ENCODE measurements around the gene KCMF1. TPM values are rescaled to one million over a fixed set of nuclear protein-coding genes. Genes with fewer than 3 reads are reported as not detected.

KCMF1 gene
- total and polyA plus RNA-seq, 2 of the 13 experiments (the other 11 are each of a cell fraction or from before 2014, with no cell fraction given) = 62.1 to 116 TPM

- no peak for TF ChIP-seq ZNF740 (CRISPR knock-in tag; IDR thresholded peaks at IDR 0.05)
- peak; percentile 63; the same call in 1 of the 2 replicates for TF ChIP-seq KDM1A (CRISPR knock-in tag; IDR thresholded peaks at IDR 0.05)
- TF ChIP-seq CHD4 (IDR thresholded peaks at IDR 0.05; ENCODE audit: borderline replicate concordance, low read length) = peak; percentile 80
- 0 out of 2 replicates have a peak, but pooled peaks have one; percentile 84 for TF ChIP-seq ZNF34 (CRISPR knock-in tag; IDR thresholded peaks at IDR 0.05; ENCODE audit: borderline replicate concordance)
- no peak for TF ChIP-seq RFXANK (CRISPR knock-in tag; IDR thresholded peaks at IDR 0.05)
- TF ChIP-seq ZSCAN29 (CRISPR knock-in tag; conservative IDR thresholded peaks at IDR 0.05) = 0 out of 2 replicates have a peak, but pooled peaks have one; percentile 11
- no peak for TF ChIP-seq ZFP36 (IDR thresholded peaks at IDR 0.05; ENCODE audit: borderline replicate concordance, low read depth, low read length, partially characterized antibody)
- no peak for TF ChIP-seq ZNF296 (CRISPR knock-in tag; conservative IDR thresholded peaks at IDR 0.05)
- no peak for TF ChIP-seq ZNF709 (CRISPR knock-in tag; IDR thresholded peaks at IDR 0.05)
- TF ChIP-seq ARNTL (CRISPR knock-in tag; IDR thresholded peaks at IDR 0.05) = no peak; the same call in 1 of the 2 replicates
- no peak for TF ChIP-seq MAFG (CRISPR knock-in tag; IDR thresholded peaks at IDR 0.05)
- TF ChIP-seq DMTF1 (CRISPR knock-in tag; IDR thresholded peaks at IDR 0.05) = no peak
- peak; percentile 10; the same call in 1 of the 2 replicates for TF ChIP-seq RARA (CRISPR knock-in tag; IDR thresholded peaks at IDR 0.05)
- TF ChIP-seq XBP1 (CRISPR knock-in tag; IDR thresholded peaks at IDR 0.05) = no peak
- TF ChIP-seq GZF1 (CRISPR knock-in tag; IDR thresholded peaks at IDR 0.05) = peak; percentile 92; the same call in 1 of the 2 replicates
- peak; percentile 86; the same call in 1 of the 2 replicates for TF ChIP-seq ZNF768 (CRISPR knock-in tag; IDR thresholded peaks at IDR 0.05)
- TF ChIP-seq CBFB (CRISPR knock-in tag; IDR thresholded peaks at IDR 0.05) = no peak
- 0 out of 2 replicates have a peak, but pooled peaks have one; percentile 25 for TF ChIP-seq ADNP (CRISPR knock-in tag; IDR thresholded peaks at IDR 0.05)
- no peak for TF ChIP-seq SMYD3 (CRISPR knock-in tag; IDR thresholded peaks at IDR 0.05)
- 0 out of 2 replicates have a peak, but pooled peaks have one; percentile 8 for TF ChIP-seq ZSCAN20 (CRISPR knock-in tag; IDR thresholded peaks at IDR 0.05; ENCODE audit: borderline replicate concordance)
- 0 out of 2 replicates have a peak, but pooled peaks have one; percentile 9 for TF ChIP-seq ZNF510 (CRISPR knock-in tag; IDR thresholded peaks at IDR 0.05; ENCODE audit: low read depth)
- TF ChIP-seq ZNF672 (CRISPR knock-in tag; IDR thresholded peaks at IDR 0.05) = no peak
- TF ChIP-seq ZNF337 (CRISPR knock-in tag; IDR thresholded peaks at IDR 0.05; ENCODE audit: borderline replicate concordance, low read depth) = peak; percentile 52; the same call in 1 of the 2 replicates
- no peak for TF ChIP-seq NFE2L1 (CRISPR knock-in tag; IDR thresholded peaks at IDR 0.05; ENCODE audit: borderline replicate concordance)
- TF ChIP-seq ZMYM3 (CRISPR knock-in tag; IDR thresholded peaks at IDR 0.05) = peak; percentile 80
- TF ChIP-seq, protein P1, sequence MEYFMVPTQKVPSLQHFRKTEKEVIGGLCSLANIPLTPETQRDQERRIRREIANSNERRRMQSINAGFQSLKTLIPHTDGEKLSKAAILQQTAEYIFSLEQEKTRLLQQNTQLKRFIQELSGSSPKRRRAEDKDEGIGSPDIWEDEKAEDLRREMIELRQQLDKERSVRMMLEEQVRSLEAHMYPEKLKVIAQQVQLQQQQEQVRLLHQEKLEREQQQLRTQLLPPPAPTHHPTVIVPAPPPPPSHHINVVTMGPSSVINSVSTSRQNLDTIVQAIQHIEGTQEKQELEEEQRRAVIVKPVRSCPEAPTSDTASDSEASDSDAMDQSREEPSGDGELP (IDR thresholded peaks at IDR 0.05; ENCODE audit: borderline replicate concordance, low read depth) = no peak
- TF ChIP-seq ZNF33A (CRISPR knock-in tag; IDR thresholded peaks at IDR 0.05; ENCODE audit: borderline replicate concordance) = peak; percentile 38; the same call in 1 of the 2 replicates
- peak; percentile 37; the same call in 1 of the 2 replicates for TF ChIP-seq MAX (IDR thresholded peaks at IDR 0.05)
Measured at GRCh38 chr2:84969511-84970209, 1.3 kb upstream of the KCMF1 start (continued).
